Hepatocyte (in vitro differentiated cells): ENCODE measurements around the gene TTC27. TPM values are rescaled to one million over a fixed set of nuclear protein-coding genes. Genes with fewer than 3 reads are reported as not detected.

Experiments used
- DNase-seq: peaks from one replicate; pipeline ENCODE4 v3.0.0-alpha.2; 2016; ENCODE audit warnings: low spot score
- H2AFZ ChIP-seq: fragments of 200-600 bp; sonication (generic); 2 replicates; pipeline ENCODE4 v1.6.0; 2016; ENCODE audit warnings: antibody characterized with exemption, mild to moderate bottlenecking
- H3K27ac ChIP-seq: fragments of 200-600 bp; sonication (generic); 2 replicates; pipeline ENCODE4 v1.5.1; 2016; ENCODE audit warnings: mild to moderate bottlenecking
- H3K27me3 ChIP-seq: fragments of 200-600 bp; sonication (generic); 2 replicates; pipeline ENCODE4 v1.6.1; 2016
- H3K36me3 ChIP-seq: fragments of 200-600 bp; sonication (generic); replicated peaks from 2 replicates; pipeline ENCODE4 v1.5.1; 2016; ENCODE audit warnings: low read depth; ENCODE audit not compliant: insufficient read depth
- H3K4me1 ChIP-seq: fragments of 200-600 bp; sonication (generic); 2 replicates; pipeline ENCODE4 v1.5.1; 2016; ENCODE audit warnings: mild to moderate bottlenecking, moderate library complexity; ENCODE audit not compliant: insufficient read depth
- H3K4me2 ChIP-seq: fragments of 200-600 bp; sonication (generic); 2 replicates; pipeline ENCODE4 v1.6.0; 2016
- H3K4me3 ChIP-seq: fragments of 200-600 bp; sonication (generic); 2 replicates; pipeline ENCODE4 v1.5.1; 2016; ENCODE audit warnings: mild to moderate bottlenecking
- H3K79me2 ChIP-seq: fragments of 200-600 bp; sonication (generic); 2 replicates; pipeline ENCODE4 v1.6.0; 2017; ENCODE audit warnings: mild to moderate bottlenecking
- H3K9me2 ChIP-seq: fragments of 200-600 bp; sonication (generic); replicated peaks from 2 replicates; pipeline ENCODE4 v1.6.0; 2017; ENCODE audit warnings: mild to moderate bottlenecking; ENCODE audit not compliant: insufficient read depth
- H3K9me3 ChIP-seq: fragments of 200-600 bp; sonication (generic); 2 replicates; pipeline ENCODE4 v1.5.1; 2016; ENCODE audit warnings: low read depth, mild to moderate bottlenecking
- H4K20me1 ChIP-seq: fragments of 200-600 bp; sonication (generic); 2 replicates; pipeline ENCODE4 v1.6.0; 2016; ENCODE audit warnings: mild to moderate bottlenecking; ENCODE audit not compliant: insufficient read depth, poor library complexity, severe bottlenecking
- CTCF ChIP-seq: fragments of 200-600 bp; sonication (generic); IDR thresholded peaks from 2 replicates; pipeline ENCODE4 v1.5.1; 2016; ENCODE audit warnings: antibody characterized with exemption, mild to moderate bottlenecking; ENCODE audit not compliant: poor library complexity
- EZH2 ChIP-seq: fragments of 200-600 bp; sonication (generic); IDR thresholded peaks from 2 replicates; pipeline ENCODE4 v1.6.1; 2016; ENCODE audit warnings: antibody characterized with exemption, mild to moderate bottlenecking, borderline replicate concordance
- EZH2phosphoT487 ChIP-seq: fragments of 200-600 bp; sonication (generic); IDR thresholded peaks from one replicate; pipeline ENCODE4 v1.6.1; 2018; ENCODE audit warnings: antibody characterized with exemption, mild to moderate bottlenecking, low read depth, moderate library complexity; ENCODE audit not compliant: unreplicated experiment, severe bottlenecking
- WGBS: methylation state at CpG from one replicate; pipeline ENCODE4 v1.1.6; 2016; ENCODE audit warnings: low lambda C conversion rate; ENCODE audit errors: missing lambda C conversion rate; 5-methylcytosine and 5-hydroxymethylcytosine counted together
- polyA plus RNA-seq: library from polyadenylated mRNA; unstranded; fragments of >200 nt; fragmentation: Nextera tagmentation; extraction: Ambion mirVana; gene quantifications from 2 replicates; pipeline ENCODE4 v1.2.1, GENCODE V29; 2016
- total RNA-seq: library from RNA; depleted of rRNA; stranded (reverse); fragments of >200 nt; gene quantifications from 2 replicates; pipeline ENCODE4 v1.2.3, GENCODE V29; 2014

The TTC27 gene
- total and polyA plus RNA-seq, 2 experiments from 2014 or later, result 10.7 to 12.7 TPM

- H3K4me1 ChIP-seq, result no peaks in the 10 kb centered on the region
- no peak overlapping the region for H3K4me2 ChIP-seq
- no peaks in the 10 kb centered on the region for H3K9me2 ChIP-seq
- DNase-seq, result no peak
- H3K27ac ChIP-seq, result no peak overlapping the region
- no peaks in the 10 kb centered on the region for H4K20me1 ChIP-seq
- TF ChIP-seq EZH2 (no peak), CTCF (no peak), EZH2phosphoT487 (no peak)
- no peak overlapping the region for H3K4me3 ChIP-seq
- H3K79me2 ChIP-seq, result no peaks in the 10 kb centered on the region
- H3K27me3 ChIP-seq, result no peaks in the 10 kb centered on the region
- H3K9me3 ChIP-seq, result peaks cover 6% of the 10 kb centered on the region
- no peaks in the 10 kb centered on the region for H3K36me3 ChIP-seq
- H2AFZ ChIP-seq, result no peak overlapping the region
Observed at GRCh38 chr2:32746669-32747068, 118.8 kb downstream of the TTC27 start.

GRCh38 chr2:32748158-32748557 is 120.3 kb downstream of the TTC27 start:
- no peaks in the 10 kb centered on the region for H3K9me2 ChIP-seq
- 90% methylated on average over 1 of the region's 1 CpG for WGBS
- H3K36me3 ChIP-seq, result no peaks in the 10 kb centered on the region
- H3K4me2 ChIP-seq, result no peak overlapping the region
- H2AFZ ChIP-seq, result no peak overlapping the region
- H3K9me3 ChIP-seq, result peaks cover 6% of the 10 kb centered on the region
- H3K27ac ChIP-seq, result no peak overlapping the region
- no peak for DNase-seq
- no peaks in the 10 kb centered on the region for H3K27me3 ChIP-seq
- no peaks in the 10 kb centered on the region for H4K20me1 ChIP-seq
- H3K4me3 ChIP-seq, result no peak overlapping the region
- TF ChIP-seq EZH2, result no peak
- no peak for TF ChIP-seq EZH2phosphoT487
- no peak for TF ChIP-seq CTCF
- H3K79me2 ChIP-seq, result no peaks in the 10 kb centered on the region
- H3K4me1 ChIP-seq, result peaks cover 6% of the 10 kb centered on the region

- Histone ChIP-seq H3K27ac (no peak overlapping the region), H2AFZ (no peak overlapping the region), H3K4me2 (no peak overlapping the region), H3K4me1 (peaks cover 6% of the 10 kb centered on the region), H3K9me3 (peaks cover 6% of the 10 kb centered on the region), H3K4me3 (no peak overlapping the region), H3K27me3 (no peaks in the 10 kb centered on the region), H3K36me3 (no peaks in the 10 kb centered on the region), H4K20me1 (no peaks in the 10 kb centered on the region), H3K9me2 (no peaks in the 10 kb centered on the region), H3K79me2 (no peaks in the 10 kb centered on the region)
- no peak for DNase-seq
- TF ChIP-seq EZH2, result no peak
- no peak for TF ChIP-seq CTCF
- TF ChIP-seq EZH2phosphoT487, result no peak
Observed at GRCh38 chr2:32750880-32751279, 123.0 kb downstream of the TTC27 start.

- H3K9me3 ChIP-seq, result peaks cover 6% of the 10 kb centered on the region
- peaks cover 6% of the 10 kb centered on the region for H3K4me1 ChIP-seq
- H3K9me2 ChIP-seq, result no peaks in the 10 kb centered on the region
- H3K27ac ChIP-seq, result no peak overlapping the region
- no peak overlapping the region for H3K4me3 ChIP-seq
- TF ChIP-seq CTCF, result no peak
- no peak for TF ChIP-seq EZH2
- no peak for TF ChIP-seq EZH2phosphoT487
- no peaks in the 10 kb centered on the region for H4K20me1 ChIP-seq
- no peaks in the 10 kb centered on the region for H3K36me3 ChIP-seq
- H3K27me3 ChIP-seq, result no peaks in the 10 kb centered on the region
- H3K79me2 ChIP-seq, result no peaks in the 10 kb centered on the region
- DNase-seq, result no peak
- no peak overlapping the region for H3K4me2 ChIP-seq
- WGBS, result 71% methylated on average over 2 of the region's 2 CpGs
- H2AFZ ChIP-seq, result no peak overlapping the region
Observed at GRCh38 chr2:32752205-32752604, 124.4 kb downstream of the TTC27 start.
